ENCODE measurements around the gene KRTAP10-9. TPM values are rescaled to one million over a fixed set of nuclear protein-coding genes. Genes with fewer than 3 reads are reported as not detected.

Gene KRTAP10-9
- polyA plus RNA-seq, 3 donors, result not detected

GRCh38 chr21:44618504-44618903, 8.4 kb upstream of the KRTAP10-9 start:
- no peak for DNase-seq
- intact Hi-C loops (cut with micrococcal nuclease), result no loop called here
- H2AFZ ChIP-seq (ENCODE audit: insufficient read depth, low read depth, low read length, poor library complexity, severe bottlenecking), result no peak overlapping the region
- H4K20me1 ChIP-seq (ENCODE audit: insufficient read depth, low read length), result no peaks in the 10 kb centered on the region
- peak overlapping the region in 2 of 7 donors; percentile 5 to 43 for H3K27ac Mint-ChIP-seq
- TF ChIP-seq CTCF (IDR thresholded peaks at IDR 0.05), result no peak
- no peak overlapping the region for H3K4me2 ChIP-seq (replicated peaks; ENCODE audit: extremely low read depth, low read length, poor library complexity, severe bottlenecking)
- H3K4me3 ChIP-seq (replicated peaks in 1 of 3; ENCODE audit: low read depth in 2 of 3, low read length in 3 of 3), result no peak overlapping the region
- no peak overlapping the region for H3K27ac ChIP-seq (ENCODE audit: low read depth in 1 of 2, low read length in 2 of 2)
- H3K4me3 Mint-ChIP-seq, result no peak overlapping the region
- peaks cover 18 to 20% of the 10 kb centered on the region in 2 donors for H3K9me3 ChIP-seq (replicated peaks in 1 of 2; ENCODE audit: control insufficient read depth in 1 of 2, insufficient read depth in 1 of 2, low read length in 2 of 2)
- H3K36me3 Mint-ChIP-seq, result no peaks in the 10 kb centered on the region
- H3K9ac ChIP-seq (ENCODE audit: insufficient read depth, low read length, poor library complexity, severe bottlenecking), result no peak overlapping the region
- peaks cover 23 to 32% (median 24%) of the 10 kb centered on the region in 7 donors for H3K9me3 Mint-ChIP-seq
- H3K36me3 ChIP-seq (replicated peaks in 1 of 2; ENCODE audit: control insufficient read depth in 1 of 2, insufficient read depth in 2 of 2, low read length in 2 of 2), result no peaks in the 10 kb centered on the region
- H3K4me1 Mint-ChIP-seq, result peaks cover 10% of the 10 kb centered on the region
- H3K79me2 ChIP-seq (ENCODE audit: insufficient read depth, low read length), result no peaks in the 10 kb centered on the region
- no CpG with 5 or more reads among the region's 4 CpGs for WGBS (ENCODE audit: insufficient coverage)
- peaks cover 2 to 9% (median 9%) of the 10 kb centered on the region in 3 donors for H3K27me3 Mint-ChIP-seq (ENCODE audit: low read depth in 3 of 3)
- no peaks in the 10 kb centered on the region for H3K27me3 ChIP-seq (ENCODE audit: control insufficient read depth in 2 of 2, insufficient read depth in 2 of 2, low read length in 2 of 2)
- no peaks in the 10 kb centered on the region for H3K4me1 ChIP-seq (ENCODE audit: control insufficient read depth in 1 of 2, insufficient read depth in 2 of 2, low read length in 2 of 2)

GRCh38 chr21:44618909-44619308, 8.0 kb upstream of the KRTAP10-9 start:
- peaks cover 18 to 24% of the 10 kb centered on the region in 2 donors for H3K9me3 ChIP-seq (replicated peaks in 1 of 2; ENCODE audit: control insufficient read depth in 1 of 2, insufficient read depth in 1 of 2, low read length in 2 of 2)
- no peaks in the 10 kb centered on the region for H4K20me1 ChIP-seq (ENCODE audit: insufficient read depth, low read length)
- H3K27me3 Mint-ChIP-seq (ENCODE audit: low read depth in 3 of 3), result peaks cover 2 to 9% (median 9%) of the 10 kb centered on the region in 3 donors
- no peak overlapping the region for H3K9ac ChIP-seq (ENCODE audit: insufficient read depth, low read length, poor library complexity, severe bottlenecking)
- no peak overlapping the region for H3K27ac ChIP-seq (ENCODE audit: low read depth in 1 of 2, low read length in 2 of 2)
- no peak overlapping the region for H3K4me3 ChIP-seq (replicated peaks in 1 of 3; ENCODE audit: low read depth in 2 of 3, low read length in 3 of 3)
- peak overlapping the region in 1 of 7 donors; percentile 5 for H3K27ac Mint-ChIP-seq
- H3K79me2 ChIP-seq (ENCODE audit: insufficient read depth, low read length), result no peaks in the 10 kb centered on the region
- peaks cover 27 to 36% (median 28%) of the 10 kb centered on the region in 7 donors for H3K9me3 Mint-ChIP-seq
- DNase-seq, result no peak
- H3K36me3 Mint-ChIP-seq, result no peaks in the 10 kb centered on the region
- H2AFZ ChIP-seq (ENCODE audit: insufficient read depth, low read depth, low read length, poor library complexity, severe bottlenecking), result no peak overlapping the region
- H3K4me2 ChIP-seq (replicated peaks; ENCODE audit: extremely low read depth, low read length, poor library complexity, severe bottlenecking), result no peak overlapping the region
- WGBS (ENCODE audit: insufficient coverage), result 86% methylated on average over 1 of the region's 3 CpGs
- no peaks in the 10 kb centered on the region for H3K27me3 ChIP-seq (ENCODE audit: control insufficient read depth in 2 of 2, insufficient read depth in 2 of 2, low read length in 2 of 2)
- intact Hi-C loops (cut with micrococcal nuclease), result no loop called here
- peak overlapping the region in 1 of 2 donors; percentile 25 for H3K4me3 Mint-ChIP-seq
- H3K4me1 Mint-ChIP-seq, result peaks cover 10% of the 10 kb centered on the region
- H3K36me3 ChIP-seq (replicated peaks in 1 of 2; ENCODE audit: control insufficient read depth in 1 of 2, insufficient read depth in 2 of 2, low read length in 2 of 2), result no peaks in the 10 kb centered on the region
- H3K4me1 ChIP-seq (ENCODE audit: control insufficient read depth in 1 of 2, insufficient read depth in 2 of 2, low read length in 2 of 2), result no peaks in the 10 kb centered on the region
- no peak for TF ChIP-seq CTCF (IDR thresholded peaks at IDR 0.05)

All from CD14-positive monocyte (primary cell).